WTC11 (cell line): ENCODE results near the gene PRKD1. TPM values are rescaled to one million over a fixed set of nuclear protein-coding genes. Genes with fewer than 3 reads are reported as not detected.

ENCODE experiments used
- ATAC-seq: fragments of 200-7000 bp; cut with Tn5 transposase; 2 replicates; pipeline ENCODE4 v1.10.0; 2021; ENCODE audit warnings: mild to moderate bottlenecking, moderate library complexity
- CTCF ChIA-PET: fragments of 300-600 bp; sonication (Branson Sonifier 250); formaldehyde crosslinking; loops from one replicate; lab custom pipeline; 2021; ENCODE audit warnings: antibody characterized with exemption; lab: Charles Lee
- POLR2A ChIA-PET: fragments of 350-600 bp; sonication (Branson Sonifier 250); formaldehyde crosslinking; loops from one replicate; lab custom pipeline; 2021; ENCODE audit warnings: antibody characterized with exemption; lab: Charles Lee
- DNase-seq: peaks from one replicate; pipeline ENCODE4 v3.0.0; 2021; ENCODE audit warnings: low spot score
- H3K27ac Mint-ChIP-seq: 2 replicates; pipeline ENCODE4 v1.8.0; 2021; ENCODE audit warnings: mixed read lengths
- H3K27me3 Mint-ChIP-seq: 2 replicates; pipeline ENCODE4 v1.8.0; 2021; ENCODE audit warnings: low read depth, mild to moderate bottlenecking, moderate library complexity, mixed read lengths
- H3K36me3 Mint-ChIP-seq: 2 replicates; pipeline ENCODE4 v1.8.0; 2021; ENCODE audit warnings: mixed read lengths
- H3K4me1 Mint-ChIP-seq: 2 replicates; pipeline ENCODE4 v1.8.0; 2022; ENCODE audit warnings: mixed read lengths
- H3K4me3 Mint-ChIP-seq: 2 replicates; pipeline ENCODE4 v1.8.0; 2021; ENCODE audit warnings: mild to moderate bottlenecking, moderate library complexity, mixed read lengths
- H3K9me3 Mint-ChIP-seq: 2 replicates; pipeline ENCODE4 v1.8.0; 2021; ENCODE audit warnings: mixed read lengths
- E2F4 ChIP-seq: sonication (generic); formaldehyde crosslinking; IDR thresholded peaks from 2 replicates; pipeline ENCODE4 v1.8.1; 2022; ENCODE audit warnings: low read depth, mild to moderate bottlenecking, moderate library complexity, missing genetic modification reagents, borderline replicate concordance
- E2F5 ChIP-seq: sonication (generic); formaldehyde crosslinking; IDR thresholded peaks from 2 replicates; pipeline ENCODE4 v1.8.1; 2022; ENCODE audit warnings: mild to moderate bottlenecking, moderate library complexity, missing genetic modification reagents
- ELF4 ChIP-seq: sonication (generic); formaldehyde crosslinking; IDR thresholded peaks from 2 replicates; pipeline ENCODE4 v1.8.1; 2022; ENCODE audit warnings: low read depth, mild to moderate bottlenecking, moderate library complexity, missing genetic modification reagents
- ESRRA ChIP-seq: sonication (generic); formaldehyde crosslinking; IDR thresholded peaks from 2 replicates; pipeline ENCODE4 v1.8.1; 2022; ENCODE audit warnings: mild to moderate bottlenecking, missing genetic modification reagents, borderline replicate concordance
- FOXJ3 ChIP-seq: sonication (generic); formaldehyde crosslinking; IDR thresholded peaks from 2 replicates; pipeline ENCODE4 v1.9.0; 2021; ENCODE audit warnings: missing genetic modification reagents, mild to moderate bottlenecking, borderline replicate concordance
- FOXP1 ChIP-seq: sonication (generic); formaldehyde crosslinking; IDR thresholded peaks from 2 replicates; pipeline ENCODE4 v1.8.0; 2022; ENCODE audit warnings: missing genetic modification reagents, mild to moderate bottlenecking, moderate library complexity, borderline replicate concordance
- GRHL2 ChIP-seq: fragments of 250-450 bp; sonication (Bioruptor Pico); IDR thresholded peaks from 2 replicates; pipeline ENCODE4 v1.8.0; 2022; ENCODE audit warnings: mild to moderate bottlenecking, moderate library complexity; ENCODE audit not compliant: insufficient replicate concordance, severe bottlenecking
- HMGA2 ChIP-seq: fragments of 250-450 bp; sonication (Bioruptor Pico); IDR thresholded peaks from 2 replicates; pipeline ENCODE4 v1.4.0; 2021; ENCODE audit warnings: mild to moderate bottlenecking, moderate library complexity
- IRF1 ChIP-seq: sonication (generic); formaldehyde crosslinking; IDR thresholded peaks from 2 replicates; pipeline ENCODE4 v1.8.0; 2023; ENCODE audit warnings: missing genetic modification reagents
- KAT7 ChIP-seq: sonication (generic); formaldehyde crosslinking; IDR thresholded peaks from 2 replicates; pipeline ENCODE4 v1.8.1; 2023; ENCODE audit warnings: missing genetic modification reagents, mild to moderate bottlenecking, borderline replicate concordance
- MLX ChIP-seq: sonication (generic); formaldehyde crosslinking; IDR thresholded peaks from 2 replicates; pipeline ENCODE4 v1.8.1; 2023; ENCODE audit warnings: mild to moderate bottlenecking, missing genetic modification reagents, moderate library complexity
- MXD4 ChIP-seq: fragments of 250-450 bp; sonication (Bioruptor Pico); IDR thresholded peaks from 2 replicates; pipeline ENCODE4 v1.8.0; 2021; ENCODE audit warnings: mild to moderate bottlenecking, moderate library complexity, borderline replicate concordance
- NFYB ChIP-seq: sonication (generic); formaldehyde crosslinking; conservative IDR thresholded peaks from 2 replicates; pipeline ENCODE4 v1.8.0; 2022; ENCODE audit warnings: low read depth, missing genetic modification reagents
- PREB ChIP-seq: sonication (generic); formaldehyde crosslinking; IDR thresholded peaks from 2 replicates; pipeline ENCODE4 v1.8.1; 2022; ENCODE audit warnings: mild to moderate bottlenecking, missing genetic modification reagents, moderate library complexity, borderline replicate concordance
- PRRX2 ChIP-seq: fragments of 250-450 bp; sonication (Bioruptor Pico); IDR thresholded peaks from 2 replicates; pipeline ENCODE4 v1.8.0; 2021; ENCODE audit warnings: mild to moderate bottlenecking
- RELA ChIP-seq: sonication (generic); formaldehyde crosslinking; IDR thresholded peaks from 2 replicates; pipeline ENCODE4 v1.8.1; 2022; ENCODE audit warnings: missing genetic modification reagents, mild to moderate bottlenecking, borderline replicate concordance
- SMAD3 ChIP-seq: sonication (generic); formaldehyde crosslinking; IDR thresholded peaks from 2 replicates; pipeline ENCODE4 v1.8.0; 2022; ENCODE audit warnings: missing genetic modification reagents, mild to moderate bottlenecking, borderline replicate concordance
- SMAD4 ChIP-seq: sonication (generic); formaldehyde crosslinking; IDR thresholded peaks from 2 replicates; pipeline ENCODE4 v1.8.0; 2022; ENCODE audit warnings: mild to moderate bottlenecking, missing genetic modification reagents
- ZBTB21 ChIP-seq: sonication (generic); formaldehyde crosslinking; IDR thresholded peaks from 2 replicates; pipeline ENCODE4 v1.8.1; 2023; ENCODE audit warnings: mild to moderate bottlenecking, missing genetic modification reagents, borderline replicate concordance
- ZNF396 ChIP-seq: fragments of 250-450 bp; sonication (Bioruptor Pico); IDR thresholded peaks from 2 replicates; pipeline ENCODE4 v1.8.0; 2021; ENCODE audit warnings: mild to moderate bottlenecking, moderate library complexity, borderline replicate concordance
- ZNF532 ChIP-seq: fragments of 250-450 bp; sonication (Bioruptor Pico); IDR thresholded peaks from 2 replicates; pipeline ENCODE4 v1.9.0; 2021; ENCODE audit warnings: mild to moderate bottlenecking, borderline replicate concordance
- ZNF671 ChIP-seq: fragments of 250-450 bp; sonication (Bioruptor Pico); IDR thresholded peaks from 2 replicates; pipeline ENCODE4 v1.8.0; 2021; ENCODE audit warnings: mild to moderate bottlenecking
- ZSCAN18 ChIP-seq: fragments of 250-450 bp; sonication (Bioruptor Pico); IDR thresholded peaks from 2 replicates; pipeline ENCODE4 v2.1.2; 2022; ENCODE audit warnings: mild to moderate bottlenecking, moderate library complexity
- total RNA-seq: library from RNA; stranded (reverse); gene quantifications from 3 replicates; pipeline ENCODE4 v1.2.3, GENCODE V29; 2021

Gene PRKD1
- total RNA-seq, 1 experiment from 2014 or later = 7.6 TPM

GRCh38 chr14:29607169-29607568, 320.5 kb downstream of the PRKD1 start (continued):
- TF ChIP-seq E2F4 (CRISPR knock-in tag) = no peak
- no peak for TF ChIP-seq MXD4
- TF ChIP-seq RELA (CRISPR knock-in tag) = no peak
- TF ChIP-seq IRF1 (CRISPR knock-in tag) = no peak
- no peak for TF ChIP-seq ZBTB21 (CRISPR knock-in tag)
- no peak for TF ChIP-seq KAT7
- no peak for TF ChIP-seq FOXJ3 (CRISPR knock-in tag)
- no peak for TF ChIP-seq ZNF396 (CRISPR knock-in tag)
- no peak for TF ChIP-seq HMGA2 (CRISPR knock-in tag)
- no peak for TF ChIP-seq GRHL2
- TF ChIP-seq FOXP1 (CRISPR knock-in tag) = no peak

GRCh38 chr14:29603696-29604095, 324.0 kb downstream of the PRKD1 start:
- no peak overlapping the region for H3K27ac Mint-ChIP-seq
- no peaks in the 10 kb centered on the region for H3K27me3 Mint-ChIP-seq
- ATAC-seq (no peak), DNase-seq (no peak)
- peaks cover 17% of the 10 kb centered on the region for H3K4me1 Mint-ChIP-seq
- TF ChIP-seq ESRRA (CRISPR knock-in tag) (no peak), PREB (no peak), NFYB (CRISPR knock-in tag) (no peak), GRHL2 (no peak), SMAD3 (CRISPR knock-in tag) (no peak)
- no peak overlapping the region for H3K4me3 Mint-ChIP-seq
- no peaks in the 10 kb centered on the region for H3K36me3 Mint-ChIP-seq
- peaks cover 9% of the 10 kb centered on the region; the same call in 1 of the 2 replicates for H3K9me3 Mint-ChIP-seq
- ChIA-PET POLR2A (no interaction called here), CTCF (no interaction called here)

GRCh38 chr14:29601616-29602015, 326.0 kb downstream of the PRKD1 start:
- Mint-ChIP-seq H3K27ac (no peak overlapping the region), H3K36me3 (no peaks in the 10 kb centered on the region), H3K4me1 (peaks cover 6% of the 10 kb centered on the region), H3K27me3 (no peaks in the 10 kb centered on the region), H3K9me3 (peaks cover 9% of the 10 kb centered on the region; the same call in 1 of the 2 replicates), H3K4me3 (no peak overlapping the region)
- DNase-seq = no peak
- ATAC-seq = no peak
- POLR2A ChIA-PET = no interaction called here
- CTCF ChIA-PET = interaction anchor here (1.0 kb wide), 1 partner anchor 9 kb away, joined by 3 read pairs; no protein-coding TSS in a partner anchor
- no peak for TF ChIP-seq MLX (CRISPR knock-in tag)
- no peak for TF ChIP-seq ELF4
- no peak for TF ChIP-seq PRRX2 (CRISPR knock-in tag)
- no peak for TF ChIP-seq ZNF671 (CRISPR knock-in tag)
- TF ChIP-seq ZSCAN18 (CRISPR knock-in tag) = no peak
- TF ChIP-seq SMAD4 (CRISPR knock-in tag) = no peak
- no peak for TF ChIP-seq E2F5 (CRISPR knock-in tag)
- no peak for TF ChIP-seq ZNF532 (CRISPR knock-in tag)
